GM12878 (cell line): ENCODE results near the gene CCDC88C. TPM values are rescaled to one million over a fixed set of nuclear protein-coding genes. Genes with fewer than 3 reads are reported as not detected.

Experiments used
- ATAC-seq: fragments of 200-7000 bp; cut with Tn5 transposase; 3 replicates; pipeline ENCODE4 v1.9.1; 2020; ENCODE audit warnings: mild to moderate bottlenecking, moderate library complexity
- BruUV-seq: library from RNA; stranded (reverse); fragments of 400-500 nt; replicated peaks from 2 replicates; lab custom pipeline; 2021; lab: Mats Ljungman, UMichigan
- CTCF ChIA-PET: fragments of 300-600 bp; sonication (Branson Sonifier 250); formaldehyde crosslinking; extraction: SDS; loops from one replicate; lab custom pipeline; 2021; ENCODE audit warnings: inconsistent platforms; lab: Yijun Ruan, JAX
- POLR2A ChIA-PET: fragments of 350-600 bp; formaldehyde crosslinking; extraction: SDS; loops from one replicate; lab custom pipeline; 2021; ENCODE audit warnings: inconsistent platforms; lab: Charles Lee
- RAD21 ChIA-PET: fragments of 300-600 bp; sonication (Branson Sonifier 250); formaldehyde crosslinking; loops from one replicate; lab custom pipeline; 2023; ENCODE audit warnings: antibody characterized with exemption; ENCODE audit not compliant: unreplicated experiment; lab: Charles Lee
- SMC1A ChIA-PET: fragments of 300-600 bp; sonication (Branson Sonifier 250); formaldehyde crosslinking; loops from one replicate; lab custom pipeline; 2023; ENCODE audit not compliant: unreplicated experiment, uncharacterized antibody; lab: Charles Lee
- DNase-seq: peaks from one replicate; pipeline ENCODE4 v3.0.0-alpha.2; 2011; ENCODE audit warnings: low read depth, low spot score
- FAIRE-seq: peaks from 3 replicates; lab custom pipeline; 2011; peaks lifted over from hg19 to GRCh38; lab: Jason Lieb, UNC
- H2AFZ ChIP-seq: 2 replicates; pipeline ENCODE4 v1.6.0; 2011; ENCODE audit warnings: low read depth, low read length, control low read depth; ENCODE audit not compliant: control insufficient read depth
- H3K27ac ChIP-seq: 2 replicates; pipeline ENCODE4 v1.5.1; 2011; ENCODE audit warnings: control low read depth; ENCODE audit not compliant: control insufficient read depth, insufficient read depth
- H3K27me3 ChIP-seq, 2 experiments: replicated peaks in 1 of 2; 2 replicates each; pipeline versions ENCODE4 v1.6.0 to v1.6.1; 2011; ENCODE audit warnings: low read length in 1 of 2; ENCODE audit not compliant: control insufficient read depth in 2 of 2, insufficient read depth in 2 of 2
- H3K36me3 ChIP-seq, 2 experiments: 2 replicates each; pipeline ENCODE4 v1.5.1; 2011; ENCODE audit warnings: low read length in 1 of 2; ENCODE audit not compliant: control insufficient read depth in 2 of 2, insufficient read depth in 2 of 2
- H3K4me1 ChIP-seq: 2 replicates; pipeline ENCODE4 v1.6.1; 2011; ENCODE audit warnings: mild to moderate bottlenecking, low read length, moderate library complexity, mixed read lengths; ENCODE audit not compliant: control insufficient read depth, insufficient read depth
- H3K4me2 ChIP-seq: 2 replicates; pipeline ENCODE4 v1.6.0; 2011; ENCODE audit warnings: control low read depth; ENCODE audit not compliant: control insufficient read depth, insufficient read depth
- H3K4me3 ChIP-seq: fragments of 200-600 bp; sonication (generic); 2 replicates; pipeline ENCODE4 v1.5.1; 2016
- H3K79me2 ChIP-seq: 2 replicates; pipeline ENCODE4 v1.6.0; 2011; ENCODE audit warnings: low read length; ENCODE audit not compliant: control insufficient read depth, insufficient read depth
- H3K9ac ChIP-seq: 2 replicates; pipeline ENCODE4 v1.8.0; 2011; ENCODE audit warnings: low read length, control low read depth, mixed read lengths; ENCODE audit not compliant: control insufficient read depth, insufficient read depth
- H3K9me3 ChIP-seq: replicated peaks from 3 replicates; pipeline ENCODE4 v1.5.1; 2011; ENCODE audit warnings: mild to moderate bottlenecking, low read length; ENCODE audit not compliant: control insufficient read depth, insufficient read depth
- H4K20me1 ChIP-seq: 2 replicates; pipeline ENCODE4 v1.6.0; 2011; ENCODE audit not compliant: control insufficient read depth, insufficient read depth
- BACH1 ChIP-seq: fragments of 450-650 bp; IDR thresholded peaks from 2 replicates; pipeline ENCODE4 v1.6.1; 2017; ENCODE audit warnings: mild to moderate bottlenecking, borderline replicate concordance
- DPF2 ChIP-seq: fragments of 450-650 bp; IDR thresholded peaks from 2 replicates; pipeline ENCODE4 v1.6.1; 2017; ENCODE audit warnings: mild to moderate bottlenecking
- MEF2B ChIP-seq: fragments of 450-650 bp; IDR thresholded peaks from 2 replicates; pipeline ENCODE4 v1.6.1; 2018; ENCODE audit warnings: mild to moderate bottlenecking, moderate library complexity; ENCODE audit not compliant: partially characterized antibody, poor library complexity, severe bottlenecking
- NR2F1 ChIP-seq: fragments of 450-650 bp; conservative IDR thresholded peaks from 2 replicates; pipeline ENCODE4 v1.6.1; 2017; ENCODE audit warnings: mild to moderate bottlenecking
- ZNF217 ChIP-seq: fragments of 450-650 bp; IDR thresholded peaks from 2 replicates; pipeline ENCODE4 v1.6.1; 2017; ENCODE audit warnings: antibody characterized with exemption, mild to moderate bottlenecking
- ZNF274 ChIP-seq: IDR thresholded peaks from one replicate; pipeline ENCODE4 v1.8.0; 2011; ENCODE audit not compliant: insufficient read length, insufficient read depth
- ZNF622 ChIP-seq: fragments of 450-650 bp; IDR thresholded peaks from 2 replicates; pipeline ENCODE4 v1.6.1; 2017; ENCODE audit warnings: mild to moderate bottlenecking, inconsistent platforms
- WGBS: methylation state at CpG from one replicate; pipeline ENCODE4 v1.1.6; 2016; ENCODE audit warnings: low lambda C conversion rate; ENCODE audit not compliant: insufficient replicate concordance, insufficient coverage; ENCODE audit errors: missing lambda C conversion rate; 5-methylcytosine and 5-hydroxymethylcytosine counted together
- in situ Hi-C: fragments of 300-500 bp; cut with MboI; formaldehyde crosslinking; loops from 9 replicates; pipeline ENCODE4 v1.14.3; 2018; ENCODE audit warnings: mixed read lengths
- intact Hi-C: fragments of 100-400 bp; cut with micrococcal nuclease; formaldehyde crosslinking; loops from one replicate; pipeline ENCODE4 v1.14.2; 2022; ENCODE audit not compliant: unreplicated experiment
- polyA plus RNA-seq, 11 experiments: library from polyadenylated mRNA; depleted of rRNA in 4 of 11; unstranded in 6 of 11; stranded (reverse) in 5 of 11; fragments of >200 nt; fragmentation: Nextera tagmentation in 4 of 11; fragmentation: Illumina TruSeq in 1 of 11; extraction: Ambion mirVana in 4 of 11; extraction: Trizol in 1 of 11; gene quantifications; 1 replicate in 1 of 11; 2 replicates in 10 of 11; pipeline versions ENCODE4 v1.2.1 to v1.2.3, GENCODE V29; 2011 to 2016; ENCODE audit warnings: inconsistent platforms in 2 of 11, missing spikeins in 2 of 11, low read depth in 1 of 11
- total RNA-seq, 4 experiments: library from RNA; depleted of rRNA in 3 of 4; stranded (reverse); fragments of >200 nt in 3 of 4; fragmentation: Illumina TruSeq in 1 of 4; extraction: Trizol in 1 of 4; gene quantifications; 2 replicates each; pipeline versions ENCODE4 v1.2.1 to v1.2.3, GENCODE V29; 2013 to 2021
- TF ChIP-seq, protein P1 (sequence below): fragments of 450-650 bp; IDR thresholded peaks from 2 replicates; pipeline ENCODE4 v1.6.1; 2014; ENCODE audit warnings: mild to moderate bottlenecking
- TF ChIP-seq, protein P2 (sequence below): fragments of 450-650 bp; IDR thresholded peaks from 2 replicates; pipeline ENCODE4 v1.6.1; 2017; ENCODE audit warnings: mild to moderate bottlenecking, moderate library complexity
- TF ChIP-seq, protein P3 (sequence below): IDR thresholded peaks from 2 replicates; pipeline ENCODE4 v1.6.1; 2012; ENCODE audit warnings: mild to moderate bottlenecking, low read depth, low read length
- TF ChIP-seq, protein P4 (sequence below): fragments of 450-650 bp; conservative IDR thresholded peaks from 2 replicates; pipeline ENCODE4 v1.6.1; 2017; ENCODE audit warnings: mild to moderate bottlenecking, moderate library complexity

The CCDC88C gene
- total and polyA plus RNA-seq, 10 of the 15 experiments (the other 5 are each of a cell fraction or from before 2014, with no cell fraction given) = 4.0 to 79.6 (median 36.6) TPM

DNA sequence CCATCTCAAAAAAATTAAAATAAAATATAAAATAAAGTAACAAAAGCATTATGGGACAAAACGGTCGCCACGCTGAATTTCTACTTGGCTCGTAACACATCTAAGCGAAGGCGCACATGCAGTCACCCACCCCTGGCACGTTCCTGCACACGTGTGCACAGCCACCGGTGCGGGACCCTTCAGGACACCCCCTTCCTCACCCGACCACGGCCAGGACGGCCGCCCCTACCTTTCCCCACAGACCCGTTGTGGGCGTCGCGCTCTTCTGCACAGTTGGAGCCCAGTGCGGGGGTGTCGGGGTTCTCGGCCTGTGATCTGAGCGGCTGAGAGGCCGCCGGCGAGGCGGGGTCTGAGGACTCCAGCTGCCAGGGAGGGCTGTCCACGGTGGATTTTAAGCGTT, 128.7 kb downstream of the CCDC88C start:
- no peaks in the 10 kb centered on the region for H3K4me1 ChIP-seq
- 82% methylated on average over 26 of the region's 28 CpGs for WGBS
- FAIRE-seq = no peak
- intact Hi-C loops = loop anchor here (5.0 kb wide), 1 partner anchor 387 kb away; no protein-coding TSS in a partner anchor
- H3K27me3 ChIP-seq = no peaks in the 10 kb centered on the region
- CTCF ChIA-PET = interaction anchor here (0.8 to 11.1 kb wide), 5 partner anchors 9 to 129 kb away, joined by 3 to 211 read pairs (median 10); no protein-coding TSS in a partner anchor
- H3K27ac ChIP-seq = no peak overlapping the region
- peaks cover 45 to 50% of the 10 kb centered on the region in 2 experiments for H3K36me3 ChIP-seq
- H3K79me2 ChIP-seq = no peaks in the 10 kb centered on the region
- H3K9ac ChIP-seq = no peak overlapping the region
- no peak overlapping the region for H2AFZ ChIP-seq
- DNase-seq = no peak
- H3K4me3 ChIP-seq = no peak overlapping the region
- POLR2A ChIA-PET = no interaction called here
- no peak for ATAC-seq
- H3K4me2 ChIP-seq = no peak overlapping the region
- no peaks in the 10 kb centered on the region for H3K9me3 ChIP-seq
- RAD21 ChIA-PET = interaction anchor here (0.9 kb wide), 1 partner anchor 115 kb away, joined by 3 read pairs; no protein-coding TSS in a partner anchor
- BruUV-seq = no TSS peak
- in situ Hi-C loops = loop anchor here (5.0 kb wide), 2 partner anchors 112 to 392 kb away; no protein-coding TSS in a partner anchor
- SMC1A ChIA-PET = interaction anchor here (0.8 to 5.9 kb wide), 4 partner anchors 37 to 132 kb away, joined by 3 to 109 read pairs (median 3); no protein-coding TSS in a partner anchor
- peaks cover 2% of the 10 kb centered on the region; the same call in 1 of the 2 replicates for H4K20me1 ChIP-seq
- TF ChIP-seq BACH1 (no peak), ZNF274 (no peak), MEF2B (no peak), ZNF622 (no peak), ZNF217 (no peak), DPF2 (no peak), NR2F1 (no peak)
- TF ChIP-seq, protein P1, sequence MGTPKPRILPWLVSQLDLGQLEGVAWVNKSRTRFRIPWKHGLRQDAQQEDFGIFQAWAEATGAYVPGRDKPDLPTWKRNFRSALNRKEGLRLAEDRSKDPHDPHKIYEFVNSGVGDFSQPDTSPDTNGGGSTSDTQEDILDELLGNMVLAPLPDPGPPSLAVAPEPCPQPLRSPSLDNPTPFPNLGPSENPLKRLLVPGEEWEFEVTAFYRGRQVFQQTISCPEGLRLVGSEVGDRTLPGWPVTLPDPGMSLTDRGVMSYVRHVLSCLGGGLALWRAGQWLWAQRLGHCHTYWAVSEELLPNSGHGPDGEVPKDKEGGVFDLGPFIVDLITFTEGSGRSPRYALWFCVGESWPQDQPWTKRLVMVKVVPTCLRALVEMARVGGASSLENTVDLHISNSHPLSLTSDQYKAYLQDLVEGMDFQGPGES = no peak
- TF ChIP-seq, protein P2, sequence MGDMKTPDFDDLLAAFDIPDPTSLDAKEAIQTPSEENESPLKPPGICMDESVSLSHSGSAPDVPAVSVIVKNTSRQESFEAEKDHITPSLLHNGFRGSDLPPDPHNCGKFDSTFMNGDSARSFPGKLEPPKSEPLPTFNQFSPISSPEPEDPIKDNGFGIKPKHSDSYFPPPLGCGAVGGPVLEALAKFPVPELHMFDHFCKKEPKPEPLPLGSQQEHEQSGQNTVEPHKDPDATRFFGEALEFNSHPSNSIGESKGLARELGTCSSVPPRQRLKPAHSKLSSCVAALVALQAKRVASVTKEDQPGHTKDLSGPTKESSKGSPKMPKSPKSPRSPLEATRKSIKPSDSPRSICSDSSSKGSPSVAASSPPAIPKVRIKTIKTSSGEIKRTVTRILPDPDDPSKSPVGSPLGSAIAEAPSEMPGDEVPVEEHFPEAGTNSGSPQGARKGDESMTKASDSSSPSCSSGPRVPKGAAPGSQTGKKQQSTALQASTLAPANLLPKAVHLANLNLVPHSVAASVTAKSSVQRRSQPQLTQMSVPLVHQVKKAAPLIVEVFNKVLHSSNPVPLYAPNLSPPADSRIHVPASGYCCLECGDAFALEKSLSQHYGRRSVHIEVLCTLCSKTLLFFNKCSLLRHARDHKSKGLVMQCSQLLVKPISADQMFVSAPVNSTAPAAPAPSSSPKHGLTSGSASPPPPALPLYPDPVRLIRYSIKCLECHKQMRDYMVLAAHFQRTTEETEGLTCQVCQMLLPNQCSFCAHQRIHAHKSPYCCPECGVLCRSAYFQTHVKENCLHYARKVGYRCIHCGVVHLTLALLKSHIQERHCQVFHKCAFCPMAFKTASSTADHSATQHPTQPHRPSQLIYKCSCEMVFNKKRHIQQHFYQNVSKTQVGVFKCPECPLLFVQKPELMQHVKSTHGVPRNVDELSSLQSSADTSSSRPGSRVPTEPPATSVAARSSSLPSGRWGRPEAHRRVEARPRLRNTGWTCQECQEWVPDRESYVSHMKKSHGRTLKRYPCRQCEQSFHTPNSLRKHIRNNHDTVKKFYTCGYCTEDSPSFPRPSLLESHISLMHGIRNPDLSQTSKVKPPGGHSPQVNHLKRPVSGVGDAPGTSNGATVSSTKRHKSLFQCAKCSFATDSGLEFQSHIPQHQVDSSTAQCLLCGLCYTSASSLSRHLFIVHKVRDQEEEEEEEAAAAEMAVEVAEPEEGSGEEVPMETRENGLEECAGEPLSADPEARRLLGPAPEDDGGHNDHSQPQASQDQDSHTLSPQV = no peak
- TF ChIP-seq, protein P3, sequence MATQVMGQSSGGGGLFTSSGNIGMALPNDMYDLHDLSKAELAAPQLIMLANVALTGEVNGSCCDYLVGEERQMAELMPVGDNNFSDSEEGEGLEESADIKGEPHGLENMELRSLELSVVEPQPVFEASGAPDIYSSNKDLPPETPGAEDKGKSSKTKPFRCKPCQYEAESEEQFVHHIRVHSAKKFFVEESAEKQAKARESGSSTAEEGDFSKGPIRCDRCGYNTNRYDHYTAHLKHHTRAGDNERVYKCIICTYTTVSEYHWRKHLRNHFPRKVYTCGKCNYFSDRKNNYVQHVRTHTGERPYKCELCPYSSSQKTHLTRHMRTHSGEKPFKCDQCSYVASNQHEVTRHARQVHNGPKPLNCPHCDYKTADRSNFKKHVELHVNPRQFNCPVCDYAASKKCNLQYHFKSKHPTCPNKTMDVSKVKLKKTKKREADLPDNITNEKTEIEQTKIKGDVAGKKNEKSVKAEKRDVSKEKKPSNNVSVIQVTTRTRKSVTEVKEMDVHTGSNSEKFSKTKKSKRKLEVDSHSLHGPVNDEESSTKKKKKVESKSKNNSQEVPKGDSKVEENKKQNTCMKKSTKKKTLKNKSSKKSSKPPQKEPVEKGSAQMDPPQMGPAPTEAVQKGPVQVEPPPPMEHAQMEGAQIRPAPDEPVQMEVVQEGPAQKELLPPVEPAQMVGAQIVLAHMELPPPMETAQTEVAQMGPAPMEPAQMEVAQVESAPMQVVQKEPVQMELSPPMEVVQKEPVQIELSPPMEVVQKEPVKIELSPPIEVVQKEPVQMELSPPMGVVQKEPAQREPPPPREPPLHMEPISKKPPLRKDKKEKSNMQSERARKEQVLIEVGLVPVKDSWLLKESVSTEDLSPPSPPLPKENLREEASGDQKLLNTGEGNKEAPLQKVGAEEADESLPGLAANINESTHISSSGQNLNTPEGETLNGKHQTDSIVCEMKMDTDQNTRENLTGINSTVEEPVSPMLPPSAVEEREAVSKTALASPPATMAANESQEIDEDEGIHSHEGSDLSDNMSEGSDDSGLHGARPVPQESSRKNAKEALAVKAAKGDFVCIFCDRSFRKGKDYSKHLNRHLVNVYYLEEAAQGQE = no peak
- TF ChIP-seq, protein P4, sequence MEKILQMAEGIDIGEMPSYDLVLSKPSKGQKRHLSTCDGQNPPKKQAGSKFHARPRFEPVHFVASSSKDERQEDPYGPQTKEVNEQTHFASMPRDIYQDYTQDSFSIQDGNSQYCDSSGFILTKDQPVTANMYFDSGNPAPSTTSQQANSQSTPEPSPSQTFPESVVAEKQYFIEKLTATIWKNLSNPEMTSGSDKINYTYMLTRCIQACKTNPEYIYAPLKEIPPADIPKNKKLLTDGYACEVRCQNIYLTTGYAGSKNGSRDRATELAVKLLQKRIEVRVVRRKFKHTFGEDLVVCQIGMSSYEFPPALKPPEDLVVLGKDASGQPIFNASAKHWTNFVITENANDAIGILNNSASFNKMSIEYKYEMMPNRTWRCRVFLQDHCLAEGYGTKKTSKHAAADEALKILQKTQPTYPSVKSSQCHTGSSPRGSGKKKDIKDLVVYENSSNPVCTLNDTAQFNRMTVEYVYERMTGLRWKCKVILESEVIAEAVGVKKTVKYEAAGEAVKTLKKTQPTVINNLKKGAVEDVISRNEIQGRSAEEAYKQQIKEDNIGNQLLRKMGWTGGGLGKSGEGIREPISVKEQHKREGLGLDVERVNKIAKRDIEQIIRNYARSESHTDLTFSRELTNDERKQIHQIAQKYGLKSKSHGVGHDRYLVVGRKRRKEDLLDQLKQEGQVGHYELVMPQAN = no peak
